DND-41 (cell line): Measurements from ENCODE around the gene CDC14A.
A peak's percentile ranks its signal among the peaks of the same experiment; 100 is the strongest.

ENCODE experiments used
- ATAC-seq: fragments of 200-7000 bp; cut with Tn5 transposase; 3 replicates; pipeline ENCODE4 v1.9.1; 2021; ENCODE audit warnings: low read depth; ENCODE audit not compliant: insufficient read depth
- DNase-seq: peaks from one replicate; pipeline ENCODE4 v3.0.0-alpha.2; 2020
- H2AFZ ChIP-seq: 2 replicates; pipeline ENCODE4 v1.6.0; 2012; ENCODE audit warnings: low read depth, low read length
- H3K27ac ChIP-seq: 2 replicates; pipeline ENCODE4 v1.5.1; 2012; ENCODE audit warnings: low read length, inconsistent platforms
- H3K27me3 ChIP-seq: fragments of 200-600 bp; sonication (generic); 2 replicates; pipeline ENCODE4 v1.6.0; 2012; ENCODE audit warnings: low read length, mild to moderate bottlenecking, inconsistent platforms; ENCODE audit not compliant: insufficient read depth, poor library complexity
- H3K36me3 ChIP-seq: 2 replicates; pipeline ENCODE4 v1.5.1; 2012; ENCODE audit warnings: low read length, inconsistent platforms; ENCODE audit not compliant: insufficient read depth
- H3K4me1 ChIP-seq: 2 replicates; pipeline ENCODE4 v1.5.1; 2012; ENCODE audit warnings: mild to moderate bottlenecking, low read length; ENCODE audit not compliant: insufficient read depth
- H3K4me2 ChIP-seq: 2 replicates; pipeline ENCODE4 v1.6.0; 2012; ENCODE audit warnings: mild to moderate bottlenecking, moderate library complexity, low read length, inconsistent platforms; ENCODE audit not compliant: insufficient read depth
- H3K4me3 ChIP-seq, 2 experiments: fragments of 200-600 bp in 1 of 2; shearing (Covaris generic) in 1 of 2; 2 replicates each; pipeline ENCODE4 v1.5.1; 2012 to 2016; ENCODE audit warnings: inconsistent platforms in 2 of 2, low read length in 2 of 2, mild to moderate bottlenecking in 2 of 2, low read depth in 1 of 2, moderate library complexity in 1 of 2
- H3K79me2 ChIP-seq: 2 replicates; pipeline ENCODE4 v1.6.0; 2012; ENCODE audit warnings: low read length, inconsistent platforms; ENCODE audit not compliant: insufficient read depth
- H3K9ac ChIP-seq: 2 replicates; pipeline ENCODE4 v1.6.0; 2012; ENCODE audit warnings: low read depth, mild to moderate bottlenecking, inconsistent platforms, low read length, moderate library complexity
- H3K9me3 ChIP-seq: 2 replicates; pipeline ENCODE4 v1.5.1; 2012; ENCODE audit warnings: low read length, moderate library complexity, mild to moderate bottlenecking, inconsistent platforms; ENCODE audit not compliant: insufficient read depth, severe bottlenecking
- H4K20me1 ChIP-seq: 2 replicates; pipeline ENCODE4 v1.6.0; 2012; ENCODE audit warnings: low read length; ENCODE audit not compliant: insufficient read depth
- CTCF ChIP-seq: IDR thresholded peaks from 2 replicates; pipeline ENCODE4 v1.5.1; 2012; ENCODE audit warnings: borderline replicate concordance, low read length, moderate library complexity, mild to moderate bottlenecking; ENCODE audit not compliant: poor library complexity, severe bottlenecking; ENCODE audit errors: extremely low read depth
- EZH2 ChIP-seq: IDR thresholded peaks from 3 replicates; pipeline ENCODE4 v1.6.1; 2012; ENCODE audit warnings: borderline replicate concordance, low read depth, mild to moderate bottlenecking, moderate library complexity, low read length, inconsistent platforms; ENCODE audit not compliant: severe bottlenecking

CDC14A gene

DNA sequence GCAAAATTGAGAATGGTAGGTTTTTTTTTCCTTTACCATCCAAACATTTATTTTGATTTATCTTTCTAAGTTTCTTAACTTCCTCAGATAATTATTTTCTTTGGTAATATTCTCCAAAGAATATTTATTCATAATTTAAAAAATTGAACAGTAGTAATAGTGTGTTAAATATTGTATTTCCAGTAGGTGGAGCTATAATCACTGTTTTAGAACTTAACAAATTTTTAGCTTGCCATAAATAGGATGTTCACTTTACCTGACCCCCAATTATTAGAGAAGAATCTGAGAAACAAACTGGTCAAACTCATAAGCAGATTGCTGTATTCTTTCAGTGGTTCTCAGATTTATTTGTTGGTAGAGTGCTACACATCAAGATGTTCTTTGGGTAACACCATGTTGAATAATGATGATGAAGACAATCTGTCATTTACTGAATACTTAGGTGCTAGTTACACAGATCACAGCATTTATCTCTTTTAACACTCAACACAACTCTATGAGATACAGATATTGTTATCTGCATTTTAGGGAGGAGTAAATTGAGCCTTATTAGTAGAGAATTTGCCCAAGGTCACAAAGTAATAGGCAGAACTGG lies 103.3 kb downstream of the CDC14A start:
- H2AFZ ChIP-seq: no peak overlapping the region
- ATAC-seq: peak; percentile 54; the same call in 2 of the 3 replicates
- no peak for DNase-seq

GRCh38 chr1:100456880-100457279 lies 104.6 kb downstream of the CDC14A start:
- ATAC-seq (no peak), DNase-seq (no peak)
- H3K27me3 ChIP-seq: no peaks in the 10 kb centered on the region
- TF ChIP-seq CTCF (no peak), EZH2 (no peak)
- H3K4me3 ChIP-seq: no peak overlapping the region
- H3K36me3 ChIP-seq: 0 out of 2 replicates have a peak, but pooled peaks cover 3% of the 10 kb centered on the region
- no peak overlapping the region for H3K27ac ChIP-seq
- H4K20me1 ChIP-seq: no peaks in the 10 kb centered on the region
- H3K9ac ChIP-seq: no peak overlapping the region
- no peaks in the 10 kb centered on the region for H3K79me2 ChIP-seq
- H3K9me3 ChIP-seq: no peaks in the 10 kb centered on the region
- H2AFZ ChIP-seq: no peak overlapping the region
- no peak overlapping the region for H3K4me2 ChIP-seq
- H3K4me1 ChIP-seq: no peaks in the 10 kb centered on the region

More for the DNA sequence above, 103.3 kb downstream of the CDC14A start:
- H3K27me3 ChIP-seq: no peaks in the 10 kb centered on the region
- TF ChIP-seq CTCF (peak; percentile 64), EZH2 (no peak)
- no peak overlapping the region for H3K9ac ChIP-seq
- H3K4me2 ChIP-seq: no peak overlapping the region
- no peaks in the 10 kb centered on the region for H3K4me1 ChIP-seq
- no peaks in the 10 kb centered on the region for H4K20me1 ChIP-seq
- H3K36me3 ChIP-seq: 0 out of 2 replicates have a peak, but pooled peaks cover 3% of the 10 kb centered on the region
- no peaks in the 10 kb centered on the region for H3K79me2 ChIP-seq
- no peaks in the 10 kb centered on the region for H3K9me3 ChIP-seq
- H3K27ac ChIP-seq: no peak overlapping the region
- no peak overlapping the region for H3K4me3 ChIP-seq

GRCh38 chr1:100457683-100458082 lies 105.4 kb downstream of the CDC14A start:
- no peak overlapping the region for H2AFZ ChIP-seq
- no peak overlapping the region for H3K9ac ChIP-seq
- H3K36me3 ChIP-seq: peaks cover 7% of the 10 kb centered on the region
- H3K4me2 ChIP-seq: no peak overlapping the region
- no peaks in the 10 kb centered on the region for H3K9me3 ChIP-seq
- H3K4me1 ChIP-seq: no peaks in the 10 kb centered on the region
- H3K79me2 ChIP-seq: no peaks in the 10 kb centered on the region
- no peak for TF ChIP-seq CTCF
- no peak for TF ChIP-seq EZH2
- no peak for DNase-seq
- H4K20me1 ChIP-seq: no peaks in the 10 kb centered on the region
- ATAC-seq: no peak
- no peaks in the 10 kb centered on the region for H3K27me3 ChIP-seq
- H3K4me3 ChIP-seq: no peak overlapping the region
- H3K27ac ChIP-seq: no peak overlapping the region
